ENCODE data around the gene SHROOM3. TPM values are rescaled to one million over a fixed set of nuclear protein-coding genes. Genes with fewer than 3 reads are reported as not detected.

Gene SHROOM3
- total RNA-seq, 2 donors from 2014 or later, result 18.1 to 21.8 TPM

- Mint-ChIP-seq H3K9me3 (peaks cover 2% of the 10 kb centered on the region), H3K27ac (no peak overlapping the region), H3K27me3 (ENCODE audit: insufficient read depth) (peaks cover 70% of the 10 kb centered on the region), H3K36me3 (ENCODE audit: low read depth) (no peaks in the 10 kb centered on the region), H3K4me1 (no peaks in the 10 kb centered on the region), H3K4me3 (no peak overlapping the region)
- H3K9me3 ChIP-seq (ENCODE audit: control insufficient read depth, low read length), result peaks cover 9% of the 10 kb centered on the region
- TF ChIP-seq CTCF (conservative IDR thresholded peaks at IDR 0.05), result no peak
- WGBS, 2 experiments (ENCODE audit: insufficient coverage in 1 of 2, insufficient read length in 1 of 2), result 100% methylated on average over 1 of the region's 1 CpG; no CpG with 5 or more reads in 1 of the 2 experiments
- no peak overlapping the region for H3K27ac ChIP-seq (ENCODE audit: low read depth, low read length)
- peaks cover 58% of the 10 kb centered on the region for H3K27me3 ChIP-seq (ENCODE audit: control insufficient read depth, insufficient read depth, low read length, poor library complexity, severe bottlenecking)
- no peak for DNase-seq
- H3K4me1 ChIP-seq (ENCODE audit: control insufficient read depth, insufficient read depth, low read length), result no peaks in the 10 kb centered on the region
- no peaks in the 10 kb centered on the region for H3K36me3 ChIP-seq (ENCODE audit: control insufficient read depth, insufficient read depth, low read length)
- H3K9ac ChIP-seq (ENCODE audit: extremely low read depth, low read length, poor library complexity, severe bottlenecking), result no peak overlapping the region
- H3K4me3 ChIP-seq (ENCODE audit: low read length), result no peak overlapping the region
These were observed 388.5 kb downstream of the SHROOM3 start for GRCh38 chr4:76823495-76823894.

- Histone ChIP-seq H3K36me3 (ENCODE audit: control insufficient read depth, insufficient read depth, low read length) (no peaks in the 10 kb centered on the region), H3K27me3 (ENCODE audit: control insufficient read depth, insufficient read depth, low read length, poor library complexity, severe bottlenecking) (no peaks in the 10 kb centered on the region), H3K4me1 (ENCODE audit: control insufficient read depth, insufficient read depth, low read length) (peaks cover 18% of the 10 kb centered on the region), H3K9ac (ENCODE audit: extremely low read depth, low read length, poor library complexity, severe bottlenecking) (peak overlapping the region; percentile 34), H3K4me3 (ENCODE audit: low read length) (peak overlapping the region; percentile 4), H3K27ac (ENCODE audit: low read depth, low read length) (peak overlapping the region; percentile 75), H3K9me3 (ENCODE audit: control insufficient read depth, low read length) (no peaks in the 10 kb centered on the region)
- Mint-ChIP-seq H3K4me1 (peaks cover 37% of the 10 kb centered on the region), H3K27me3 (ENCODE audit: insufficient read depth) (peaks cover 9% of the 10 kb centered on the region), H3K9me3 (peaks cover 2% of the 10 kb centered on the region), H3K27ac (peak overlapping the region; percentile 41), H3K36me3 (ENCODE audit: low read depth) (no peaks in the 10 kb centered on the region), H3K4me3 (peak overlapping the region; percentile 33)
- TF ChIP-seq CTCF (conservative IDR thresholded peaks at IDR 0.05), result no peak
- DNase-seq, result no peak
- 77 to 88% methylated on average over 2 to 4 of the region's 4 CpGs for WGBS, 2 experiments (ENCODE audit: insufficient coverage in 1 of 2, insufficient read length in 1 of 2)
These were observed 395.6 kb downstream of the SHROOM3 start for GRCh38 chr4:76830612-76830963.

- Histone ChIP-seq H3K4me1 (ENCODE audit: control insufficient read depth, insufficient read depth, low read length) (peaks cover 18% of the 10 kb centered on the region), H3K27me3 (ENCODE audit: control insufficient read depth, insufficient read depth, low read length, poor library complexity, severe bottlenecking) (no peaks in the 10 kb centered on the region), H3K36me3 (ENCODE audit: control insufficient read depth, insufficient read depth, low read length) (no peaks in the 10 kb centered on the region), H3K9me3 (ENCODE audit: control insufficient read depth, low read length) (no peaks in the 10 kb centered on the region), H3K27ac (ENCODE audit: low read depth, low read length) (peak overlapping the region; percentile 75), H3K9ac (ENCODE audit: extremely low read depth, low read length, poor library complexity, severe bottlenecking) (peak overlapping the region; percentile 34), H3K4me3 (ENCODE audit: low read length) (peak overlapping the region; percentile 4)
- H3K4me3 Mint-ChIP-seq, result peak overlapping the region; percentile 33
- peaks cover 2% of the 10 kb centered on the region for H3K9me3 Mint-ChIP-seq
- H3K27me3 Mint-ChIP-seq (ENCODE audit: insufficient read depth), result peaks cover 9% of the 10 kb centered on the region
- no peak for TF ChIP-seq CTCF (conservative IDR thresholded peaks at IDR 0.05)
- H3K4me1 Mint-ChIP-seq, result peaks cover 37% of the 10 kb centered on the region
- 40 to 57% methylated on average over 9 to 11 of the region's 11 CpGs for WGBS, 2 experiments (ENCODE audit: insufficient coverage in 1 of 2, insufficient read length in 1 of 2)
- no peaks in the 10 kb centered on the region for H3K36me3 Mint-ChIP-seq (ENCODE audit: low read depth)
- peak; percentile 71 for DNase-seq
- H3K27ac Mint-ChIP-seq, result peak overlapping the region; percentile 89
These were observed 396.1 kb downstream of the SHROOM3 start for GRCh38 chr4:76830964-76831703.

All from endodermal cell (in vitro differentiated cells).